SU-DHL-6 (cell line): ENCODE data around the gene SAE1.

Source experiments
- H2AFZ ChIP-seq: fragments of 200-600 bp; sonication (generic); 2 replicates; pipeline ENCODE4 v1.6.1; 2014; ENCODE audit warnings: low read depth, mild to moderate bottlenecking, moderate library complexity, mixed read lengths, antibody characterized with exemption, low read length; ENCODE audit not compliant: severe bottlenecking
- H3F3A ChIP-seq: fragments of 200-600 bp; shearing (Covaris generic); 2 replicates; pipeline ENCODE4 v1.6.0; 2016; ENCODE audit warnings: antibody characterized with exemption, mild to moderate bottlenecking; ENCODE audit not compliant: insufficient read depth
- H3K27ac ChIP-seq: fragments of 200-600 bp; sonication (generic); 2 replicates; pipeline ENCODE4 v1.5.1; 2016; ENCODE audit warnings: low read depth, mild to moderate bottlenecking, low read length, moderate library complexity, mixed read lengths
- H3K27me3 ChIP-seq: fragments of 200-600 bp; sonication (generic), shearing (Covaris generic); 2 replicates; pipeline ENCODE4 v1.6.0; 2014; ENCODE audit warnings: mild to moderate bottlenecking, low read length
- H3K36me3 ChIP-seq: fragments of 200-600 bp; sonication (generic); 2 replicates; pipeline ENCODE4 v1.6.1; 2014; ENCODE audit warnings: mild to moderate bottlenecking, low read length, mixed read lengths
- H3K4me2 ChIP-seq: fragments of 300-600, 200-600 bp; shearing (Covaris generic), sonication (generic); 2 replicates; pipeline ENCODE4 v1.6.0; 2014; ENCODE audit warnings: low read length, low read depth, mild to moderate bottlenecking; ENCODE audit not compliant: poor library complexity, severe bottlenecking
- H3K4me3 ChIP-seq: fragments of 200-600 bp; sonication (generic); 2 replicates; pipeline ENCODE4 v1.5.1; 2014; ENCODE audit warnings: antibody characterized with exemption, low read length, mild to moderate bottlenecking, mixed read lengths; ENCODE audit not compliant: insufficient read depth, poor library complexity, severe bottlenecking
- H3K79me2 ChIP-seq: fragments of 200-600 bp; sonication (generic); 2 replicates; pipeline ENCODE4 v1.6.1; 2014; ENCODE audit warnings: mild to moderate bottlenecking, low read length, moderate library complexity; ENCODE audit not compliant: insufficient read depth
- H3K9ac ChIP-seq: fragments of 200-600 bp; sonication (generic); 2 replicates; pipeline ENCODE4 v1.7.0; 2014; ENCODE audit warnings: mild to moderate bottlenecking, low read length
- H3K9me2 ChIP-seq: fragments of 200-600 bp; sonication (generic); replicated peaks from 2 replicates; pipeline ENCODE4 v1.6.1; 2014; ENCODE audit warnings: low read length; ENCODE audit not compliant: insufficient read depth
- H3K9me3 ChIP-seq: fragments of 200-600 bp; sonication (generic); 2 replicates; pipeline ENCODE4 v1.6.1; 2014; ENCODE audit warnings: low read length, mixed read lengths; ENCODE audit not compliant: insufficient read depth
- H4K20me1 ChIP-seq: fragments of 200-600 bp; sonication (generic); 2 replicates; pipeline ENCODE4 v1.6.1; 2014; ENCODE audit warnings: low read depth, mild to moderate bottlenecking, antibody characterized with exemption, low read length, moderate library complexity, mixed read lengths
- CTCF ChIP-seq: fragments of 200-600 bp; sonication (generic); IDR thresholded peaks from one replicate; pipeline ENCODE4 v1.5.1; 2017; ENCODE audit warnings: antibody characterized with exemption, mild to moderate bottlenecking, low read length, moderate library complexity; ENCODE audit not compliant: insufficient read depth, poor library complexity, severe bottlenecking
- EZH2phosphoT487 ChIP-seq: fragments of 200-600 bp; sonication (generic), shearing (Covaris generic); conservative IDR thresholded peaks from 2 replicates; pipeline ENCODE4 v1.6.1; 2018; ENCODE audit warnings: mild to moderate bottlenecking, antibody characterized with exemption, low read length, moderate library complexity, mixed read lengths

SAE1 gene

GRCh38 chr19:47153266-47153665, 22.6 kb downstream of the SAE1 start:
- Histone ChIP-seq H4K20me1 (no peaks in the 10 kb centered on the region; the same call in 1 of the 2 replicates), H3K4me2 (no peak overlapping the region), H2AFZ (no peak overlapping the region), H3K79me2 (peaks cover 41% of the 10 kb centered on the region), H3K4me3 (no peak overlapping the region), H3K9me2 (no peaks in the 10 kb centered on the region), H3K27me3 (no peaks in the 10 kb centered on the region), H3K36me3 (peaks cover 56% of the 10 kb centered on the region), H3K27ac (no peak overlapping the region), H3F3A (no peaks in the 10 kb centered on the region), H3K9ac (no peak overlapping the region), H3K9me3 (no peaks in the 10 kb centered on the region)
- TF ChIP-seq CTCF (no peak), EZH2phosphoT487 (no peak)

- H4K20me1 ChIP-seq = no peaks in the 10 kb centered on the region; the same call in 1 of the 2 replicates
- H3K27me3 ChIP-seq = no peaks in the 10 kb centered on the region
- no peaks in the 10 kb centered on the region for H3F3A ChIP-seq
- H2AFZ ChIP-seq = no peak overlapping the region
- H3K4me3 ChIP-seq = no peak overlapping the region
- peaks cover 52% of the 10 kb centered on the region for H3K36me3 ChIP-seq
- H3K27ac ChIP-seq = no peak overlapping the region
- no peaks in the 10 kb centered on the region for H3K9me3 ChIP-seq
- no peak overlapping the region for H3K9ac ChIP-seq
- peaks cover 28% of the 10 kb centered on the region for H3K79me2 ChIP-seq
- TF ChIP-seq CTCF = no peak
- TF ChIP-seq EZH2phosphoT487 = no peak
- H3K4me2 ChIP-seq = no peak overlapping the region
- H3K9me2 ChIP-seq = no peaks in the 10 kb centered on the region
Observed at GRCh38 chr19:47155148-47155547, 24.5 kb downstream of the SAE1 start.

DNA sequence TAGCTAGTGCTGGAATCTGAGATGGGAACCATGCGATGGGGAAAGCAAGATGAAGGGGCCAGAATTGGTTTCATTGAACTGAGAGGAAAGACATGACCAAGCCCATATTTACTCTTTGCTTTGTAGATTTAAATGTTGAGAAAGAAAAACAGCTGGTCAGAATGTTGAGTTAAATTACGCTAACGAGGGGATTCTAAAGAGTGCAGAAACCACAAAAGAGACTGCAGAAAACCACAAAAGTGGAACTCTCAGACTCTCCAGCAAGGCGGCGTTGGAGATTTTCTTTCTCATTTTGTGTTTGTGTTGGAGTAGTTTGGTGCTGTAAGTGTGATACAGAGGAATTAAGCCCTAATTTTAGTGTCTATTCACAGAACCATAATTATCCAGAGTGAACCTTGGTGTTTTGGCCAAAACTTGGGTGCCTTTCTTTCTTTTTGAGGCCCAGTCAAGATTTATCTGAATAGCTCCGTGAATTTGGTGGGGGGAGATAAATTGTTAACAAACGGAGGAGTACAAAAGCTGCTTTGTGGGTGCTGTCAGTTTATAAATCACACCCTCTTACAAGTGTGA, 26.3 kb downstream of the SAE1 start:
- H3K27me3 ChIP-seq = no peaks in the 10 kb centered on the region
- no peak overlapping the region for H2AFZ ChIP-seq
- H3K27ac ChIP-seq = no peak overlapping the region
- H3K4me2 ChIP-seq = no peak overlapping the region
- no peaks in the 10 kb centered on the region for H3K9me3 ChIP-seq
- H3K79me2 ChIP-seq = peaks cover 26% of the 10 kb centered on the region
- no peak overlapping the region for H3K9ac ChIP-seq
- no peak overlapping the region for H3K4me3 ChIP-seq
- H3K36me3 ChIP-seq = peaks cover 45% of the 10 kb centered on the region
- H3K9me2 ChIP-seq = no peaks in the 10 kb centered on the region
- TF ChIP-seq EZH2phosphoT487 (no peak), CTCF (no peak)
- H4K20me1 ChIP-seq = no peaks in the 10 kb centered on the region
- peaks cover 4% of the 10 kb centered on the region; the same call in 1 of the 2 replicates for H3F3A ChIP-seq
